GM10266 (cell line): ENCODE results near the gene TH.
A peak's percentile ranks its signal among the peaks of the same experiment; 100 is the strongest.

Experiments
- DNase-seq: peaks from one replicate; pipeline ENCODE4 v3.0.0; 2012; ENCODE audit errors: extremely low spot score
- CTCF ChIP-seq: IDR thresholded peaks from 2 replicates; pipeline ENCODE4 v1.5.1; 2012; ENCODE audit warnings: mild to moderate bottlenecking, low read depth; ENCODE audit not compliant: control insufficient read depth, insufficient read depth; ENCODE audit errors: missing control alignments

The TH gene

DNA sequence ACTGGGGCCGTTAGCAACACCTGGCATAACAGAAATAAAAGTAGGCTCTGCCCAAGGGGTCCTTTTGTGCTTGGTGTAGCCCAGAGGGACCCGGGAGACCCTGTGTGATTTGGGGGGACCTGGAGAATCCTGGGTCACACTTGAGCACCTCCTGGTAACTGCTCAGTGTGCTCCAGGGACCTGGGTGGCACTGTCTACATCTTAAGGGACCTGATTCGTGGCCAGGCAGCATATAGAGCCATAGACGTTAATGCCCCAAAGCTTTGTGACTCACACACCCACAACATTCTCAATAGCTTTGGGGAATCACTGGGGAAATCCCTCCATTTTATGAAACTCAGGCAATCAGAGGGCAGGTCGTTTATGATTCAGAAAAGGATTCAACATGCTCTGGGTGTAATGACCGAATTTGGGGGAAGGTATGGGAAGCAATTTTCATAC, 28.8 kb downstream of the TH start:
- no peak for TF ChIP-seq CTCF
- DNase-seq: peak; percentile 87

DNA sequence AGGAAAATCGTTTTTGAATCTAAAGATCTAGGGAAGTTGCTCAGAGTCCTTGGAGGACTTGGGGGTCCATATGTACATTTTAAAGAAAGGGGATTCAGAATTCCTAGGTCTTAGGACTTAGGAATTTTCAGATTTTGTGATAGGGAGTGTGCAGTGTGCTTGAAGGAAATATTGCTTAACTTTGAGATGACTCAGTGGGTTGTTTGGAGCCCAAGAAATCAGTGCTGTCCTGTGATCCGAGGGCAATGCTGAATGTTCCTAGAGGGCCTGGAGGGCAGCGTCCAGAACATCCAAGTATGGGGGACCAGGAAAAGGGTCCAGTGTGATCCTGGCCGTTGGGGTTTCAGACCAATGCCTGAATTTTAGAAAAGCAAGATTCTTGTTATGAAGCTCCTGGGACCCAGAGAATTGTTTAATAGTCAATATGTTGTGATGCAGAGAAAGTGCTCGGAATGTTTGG, 29.3 kb downstream of the TH start:
- no peak for TF ChIP-seq CTCF
- no peak for DNase-seq

- TF ChIP-seq CTCF: no peak
- DNase-seq: no peak
Observed at GRCh38 chr11:2140411-2141400, 30.9 kb downstream of the TH start.

- TF ChIP-seq CTCF: no peak
- no peak for DNase-seq
Observed at GRCh38 chr11:2139621-2140337, 31.8 kb downstream of the TH start.

- TF ChIP-seq CTCF: no peak
- no peak for DNase-seq
Observed at GRCh38 chr11:2139123-2139521, 32.5 kb downstream of the TH start, which contains the start of gene IGF2. IGF2 (minus strand) TSS chr11:2139389; CDS start chr11:2135523, 3,866 bp downstream.

DNA sequence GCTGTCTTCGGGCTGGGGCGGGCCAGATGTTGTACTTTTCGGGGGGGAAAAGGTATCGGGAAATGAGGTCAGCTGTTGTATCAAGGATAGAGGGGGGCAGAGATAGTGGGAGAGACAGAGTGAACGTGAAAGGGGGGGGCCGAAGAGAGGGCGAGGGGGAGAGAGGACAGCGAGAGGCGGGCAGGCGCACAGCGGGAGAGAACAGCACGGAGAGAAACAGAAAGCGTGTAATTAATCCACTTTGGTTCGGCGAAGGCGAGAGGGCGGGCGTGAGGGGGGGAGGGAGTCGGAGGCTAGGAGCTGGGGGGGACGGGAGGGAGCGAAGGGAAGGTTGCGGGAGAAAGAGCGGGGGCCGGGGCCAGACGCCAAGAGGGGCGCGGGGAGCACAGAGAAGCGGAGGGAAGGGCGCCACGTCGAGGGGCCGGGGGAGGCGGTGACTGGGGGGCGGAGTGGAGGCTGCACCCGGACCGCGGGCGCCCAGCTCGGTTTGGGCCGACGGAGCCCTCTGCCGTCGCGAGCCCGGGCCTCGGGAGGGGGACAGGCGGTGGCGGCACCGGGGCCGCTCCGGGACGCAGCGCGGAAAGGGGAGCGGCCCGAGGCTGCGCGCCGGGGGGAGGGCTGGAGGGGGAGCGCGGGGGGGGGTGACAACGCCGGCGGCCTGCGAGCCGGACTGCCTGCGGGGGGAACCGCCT, 33.0 kb downstream of the TH start:
- DNase-seq: no peak
- TF ChIP-seq CTCF: no peak

DNA sequence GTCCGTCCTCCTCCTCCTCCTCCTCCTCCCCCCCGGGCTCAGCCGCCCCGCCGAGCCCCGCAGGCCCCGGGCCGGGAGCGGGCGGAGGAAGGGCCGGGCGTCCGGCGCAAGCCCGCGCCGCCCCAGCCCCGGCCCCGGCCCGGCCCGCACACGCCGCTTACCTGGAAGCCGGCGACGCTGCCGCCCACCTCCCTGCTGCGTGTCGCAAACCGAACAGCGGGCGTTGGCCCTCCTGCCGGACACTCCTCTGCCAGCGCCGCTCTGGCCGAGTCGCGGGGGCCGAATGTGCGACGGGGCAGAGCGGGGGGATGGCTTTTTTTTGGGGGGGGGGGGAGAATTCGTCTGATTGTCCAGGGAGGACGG, 33.6 kb downstream of the TH start:
- no peak for TF ChIP-seq CTCF
- DNase-seq: no peak
